ENCODE data around the gene CRELD1.

Gene CRELD1

GRCh38 chr3:9944271-9944670 lies 10.6 kb downstream of the CRELD1 start:
- no peak for TF ChIP-seq CTCF (IDR thresholded peaks at IDR 0.05; ENCODE audit: low read length, missing control alignments)
- no peak for DNase-seq (ENCODE audit: low read depth)

DNA sequence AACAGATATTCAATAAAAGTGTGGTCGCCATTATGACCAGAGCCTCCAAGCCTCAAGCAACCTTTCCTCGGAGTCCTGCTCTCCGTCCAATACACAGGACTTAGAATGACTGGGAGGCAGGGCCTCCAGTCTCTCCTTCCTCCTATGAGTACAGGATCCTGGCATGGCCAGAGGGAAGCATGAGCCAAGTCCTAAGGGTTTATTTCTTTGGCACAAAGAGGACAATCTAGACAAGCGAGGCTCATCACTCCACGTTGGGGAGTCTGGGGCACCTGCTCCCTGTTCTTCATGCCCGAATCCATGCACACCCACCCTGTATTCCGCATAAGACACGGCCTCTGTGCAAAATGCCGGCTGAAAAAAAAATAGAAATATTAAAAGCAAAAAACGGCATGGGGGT lies 11.7 kb downstream of the CRELD1 start:
- no peak for TF ChIP-seq CTCF (IDR thresholded peaks at IDR 0.05; ENCODE audit: low read length, missing control alignments)
- no peak for DNase-seq (ENCODE audit: low read depth)
- H3K4me3 ChIP-seq (replicated peaks; ENCODE audit: low read depth, low read length) = no peak overlapping the region

More at GRCh38 chr3:9944271-9944670, 10.6 kb downstream of the CRELD1 start:
- H3K4me3 ChIP-seq (replicated peaks; ENCODE audit: low read depth, low read length) = no peak overlapping the region

GRCh38 chr3:9946112-9947024 lies 12.7 kb downstream of the CRELD1 start:
- peak; percentile 92 for DNase-seq (ENCODE audit: low read depth)
- peak; percentile 34 for TF ChIP-seq CTCF (IDR thresholded peaks at IDR 0.05; ENCODE audit: low read length, missing control alignments)
- H3K4me3 ChIP-seq (replicated peaks; ENCODE audit: low read depth, low read length) = peak overlapping the region; percentile 65

DNA sequence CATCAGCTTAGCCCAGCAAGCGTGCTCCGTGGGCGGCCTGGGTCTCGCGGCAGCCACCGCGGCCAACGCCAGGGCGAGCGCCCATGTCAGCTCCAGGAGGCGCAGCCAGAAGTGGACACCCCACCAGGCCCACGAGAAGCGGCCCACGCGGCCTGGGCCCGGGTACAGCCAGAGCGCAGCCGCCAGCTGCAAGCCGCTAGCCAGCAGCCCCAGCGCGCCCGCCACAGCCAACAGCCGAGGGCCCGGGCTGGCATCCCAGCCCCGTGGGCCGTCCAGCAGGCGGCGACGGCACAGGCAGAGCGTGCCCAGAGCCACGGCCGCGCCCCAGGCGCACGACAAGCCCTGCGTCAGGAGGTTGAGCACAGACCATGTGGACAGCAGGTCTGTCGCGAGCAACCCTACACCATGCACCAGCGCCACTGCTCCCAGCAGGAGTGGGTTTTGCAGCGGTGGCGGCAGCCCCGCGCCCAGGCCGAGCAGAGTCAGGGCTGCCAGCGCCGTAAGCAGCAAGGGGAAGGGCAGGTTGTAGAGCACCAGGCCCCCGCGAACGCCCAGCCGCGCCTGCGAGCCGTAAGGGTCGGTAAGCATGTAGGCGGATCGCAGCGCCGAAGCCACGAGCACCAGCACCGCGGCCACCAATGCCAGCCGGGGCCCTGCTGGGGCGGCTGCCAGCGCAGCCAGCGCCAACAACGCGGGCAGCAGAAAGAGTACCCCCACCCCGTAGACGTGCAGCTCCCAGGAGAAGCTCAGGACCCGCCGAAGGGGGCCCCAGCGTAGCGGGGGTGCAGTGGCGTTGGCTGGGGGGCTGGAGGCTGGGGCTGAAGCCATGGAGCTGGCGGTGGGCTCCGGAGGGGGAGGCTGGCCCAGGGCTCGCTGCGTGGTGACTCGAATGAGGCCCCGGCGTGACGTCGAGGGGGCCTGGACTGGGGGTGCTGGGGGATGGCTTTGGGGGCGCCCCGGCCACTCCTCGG lies 13.7 kb downstream of the CRELD1 start:
- DNase-seq (ENCODE audit: low read depth) = peak; percentile 71
- H3K4me3 ChIP-seq (replicated peaks; ENCODE audit: low read depth, low read length) = peak overlapping the region; percentile 65
- TF ChIP-seq CTCF (IDR thresholded peaks at IDR 0.05; ENCODE audit: low read length, missing control alignments) = peak; percentile 31

DNA sequence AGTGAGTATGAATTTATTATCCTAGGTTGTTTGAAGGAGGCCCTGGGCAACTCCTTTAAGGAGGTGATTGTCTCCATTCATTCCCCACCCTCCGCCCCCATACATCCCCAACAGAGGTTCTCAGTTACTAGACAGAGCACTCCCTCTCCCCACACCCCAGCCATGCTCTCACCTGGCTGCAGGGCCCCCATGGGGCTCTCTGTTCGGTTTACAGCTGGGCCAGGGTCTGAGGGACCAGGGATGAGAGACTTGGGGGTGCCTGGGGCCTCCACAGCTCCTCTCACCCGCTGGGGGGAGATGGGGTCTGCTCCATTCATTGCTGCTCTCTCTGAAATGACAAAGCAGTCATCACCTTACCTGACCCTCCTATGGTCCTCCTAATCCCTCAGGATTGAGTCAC lies 15.0 kb downstream of the CRELD1 start:
- TF ChIP-seq CTCF (IDR thresholded peaks at IDR 0.05; ENCODE audit: low read length, missing control alignments) = no peak
- no peak for DNase-seq (ENCODE audit: low read depth)
- H3K4me3 ChIP-seq (replicated peaks; ENCODE audit: low read depth, low read length) = no peak overlapping the region

DNA sequence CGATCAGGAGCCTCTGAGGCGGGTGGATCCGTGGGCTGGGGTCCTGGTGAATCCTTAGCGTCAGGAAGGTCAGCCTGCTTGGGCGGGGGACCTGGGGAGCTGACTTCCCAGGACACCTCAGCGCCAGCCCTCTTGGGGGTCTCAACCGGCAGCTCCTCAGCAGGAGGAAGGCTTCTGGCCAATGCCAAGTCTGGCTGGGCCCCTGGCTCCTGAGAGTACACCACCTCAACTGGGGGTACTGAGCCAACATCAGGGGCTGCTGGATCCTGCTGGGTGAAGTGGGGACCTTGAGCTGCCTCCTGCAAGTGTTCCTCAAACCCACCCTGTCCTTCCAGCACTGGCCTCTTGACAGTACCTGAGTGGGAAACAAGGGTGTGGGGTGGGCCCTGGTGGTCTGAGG lies 15.5 kb downstream of the CRELD1 start:
- no peak overlapping the region for H3K4me3 ChIP-seq (replicated peaks; ENCODE audit: low read depth, low read length)
- no peak for TF ChIP-seq CTCF (IDR thresholded peaks at IDR 0.05; ENCODE audit: low read length, missing control alignments)
- DNase-seq (ENCODE audit: low read depth) = no peak

Data from fibroblast of pulmonary artery (primary cell).